GM18907 (cell line): ENCODE data around the gene KPNA6.
"Not testable (repeated sequence)": the region's sequence is repeated elsewhere in the genome, so short reads cannot be mapped to it uniquely, and the experiment has no call there.

ENCODE experiments used
- ATAC-seq: cut with Tn5 transposase; IDR thresholded peaks from one replicate; pipeline ENCODE4 v1.9.1; 2021; ENCODE audit warnings: mild to moderate bottlenecking, moderate library complexity; ENCODE audit not compliant: unreplicated experiment

KPNA6 gene

DNA sequence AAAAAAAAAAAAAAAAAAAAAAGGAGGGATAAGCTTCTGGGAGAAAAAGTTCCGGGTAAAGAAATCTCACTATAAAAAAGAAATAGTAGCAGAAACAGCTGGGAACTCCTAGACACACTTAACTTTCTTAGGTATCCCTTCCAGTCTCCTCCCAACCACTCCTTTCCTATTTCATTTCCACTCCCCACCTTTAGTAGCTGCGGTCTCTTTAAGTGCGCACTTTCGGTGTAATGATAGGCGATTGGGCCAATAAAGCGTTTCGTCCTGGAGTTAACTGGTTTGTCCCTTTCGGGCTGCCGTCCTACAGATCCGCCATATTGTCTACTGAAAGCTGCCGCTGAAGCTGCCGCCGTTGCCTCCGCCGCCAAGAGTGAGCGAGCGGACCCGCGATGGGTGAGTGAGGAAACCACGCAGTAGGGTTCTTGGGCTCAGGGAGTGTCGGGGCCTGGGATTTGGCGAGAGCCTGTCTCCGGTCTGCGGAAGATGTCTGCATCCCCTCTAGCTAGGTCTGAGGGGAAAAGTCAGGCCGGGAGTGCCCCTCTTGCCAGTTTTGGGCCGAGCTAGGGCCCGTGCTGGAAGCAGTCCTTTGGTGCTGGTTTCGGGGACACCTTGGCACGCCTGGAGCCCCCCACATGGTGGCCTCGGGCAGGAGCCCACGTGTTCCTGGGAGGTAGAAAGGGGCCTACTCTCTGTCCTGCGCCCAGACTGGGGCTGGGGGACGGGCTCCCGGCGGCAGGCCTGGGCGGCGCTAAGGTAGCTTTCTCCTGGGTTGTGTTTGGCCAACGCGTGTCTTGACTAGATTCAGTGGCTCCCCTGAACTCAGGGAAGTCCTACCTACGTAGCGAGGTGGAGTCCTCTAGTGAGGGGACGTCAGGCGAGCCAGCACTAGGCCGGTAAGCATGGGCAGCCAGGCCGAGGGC, at the start of gene KPNA6:
KPNA6 (plus strand) TSS at position 315 of the 920 bp plus-strand sequence; CDS start at position 390, 75 bp downstream.
- ATAC-seq: peak; percentile 69

GRCh38 chr1:32060914-32061313, 46.9 kb upstream of the KPNA6 start:
- ATAC-seq: no peak

- ATAC-seq: no peak
Measured at GRCh38 chr1:32062867-32063230, 45.0 kb upstream of the KPNA6 start.

GRCh38 chr1:32063261-32063681, 44.6 kb upstream of the KPNA6 start:
- no peak for ATAC-seq

DNA sequence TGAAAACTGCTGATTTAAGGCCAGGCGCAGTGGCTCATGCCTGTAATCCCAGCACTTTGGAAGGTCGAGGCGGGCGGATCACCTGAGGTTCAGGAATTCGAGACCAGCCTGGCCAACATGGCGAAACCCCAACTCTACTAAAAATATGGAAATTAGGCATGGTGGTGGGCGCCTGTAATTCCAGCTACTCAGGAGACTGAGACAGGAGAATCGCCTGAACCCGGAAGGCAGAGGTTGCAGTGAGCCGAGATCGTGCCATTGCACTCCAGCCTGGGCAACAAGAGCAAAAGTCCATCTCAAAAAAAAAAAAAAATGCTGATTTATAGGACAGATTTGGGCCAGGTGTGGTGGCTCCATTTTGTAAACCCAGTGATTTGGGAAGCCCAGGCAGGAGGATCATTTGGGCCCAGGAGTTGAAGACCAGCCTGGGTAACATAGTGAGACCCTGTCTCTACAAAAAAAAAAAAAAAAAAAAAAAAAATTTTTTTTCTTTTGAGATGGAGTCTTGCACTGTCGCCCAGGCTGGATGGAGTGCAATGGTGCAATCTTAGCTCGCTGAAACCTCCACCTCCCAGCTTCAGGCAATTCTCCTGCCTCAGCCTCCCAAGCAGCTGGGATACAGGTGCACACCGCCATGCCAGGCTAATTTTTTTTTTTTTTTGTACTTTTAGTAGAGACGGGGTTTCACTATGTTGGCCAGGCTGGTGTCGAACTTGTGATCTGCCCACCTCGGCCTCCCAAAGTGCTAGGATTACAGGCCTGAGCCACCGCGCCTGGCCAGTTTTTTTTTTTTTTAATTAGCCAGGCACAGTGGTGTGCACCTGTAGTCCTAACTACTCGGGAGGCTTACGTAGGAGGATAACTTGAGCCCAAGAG, 42.0 kb upstream of the KPNA6 start:
- ATAC-seq: not testable (repeated sequence)

- ATAC-seq: no peak
Measured at GRCh38 chr1:32066489-32066873, 41.4 kb upstream of the KPNA6 start.

DNA sequence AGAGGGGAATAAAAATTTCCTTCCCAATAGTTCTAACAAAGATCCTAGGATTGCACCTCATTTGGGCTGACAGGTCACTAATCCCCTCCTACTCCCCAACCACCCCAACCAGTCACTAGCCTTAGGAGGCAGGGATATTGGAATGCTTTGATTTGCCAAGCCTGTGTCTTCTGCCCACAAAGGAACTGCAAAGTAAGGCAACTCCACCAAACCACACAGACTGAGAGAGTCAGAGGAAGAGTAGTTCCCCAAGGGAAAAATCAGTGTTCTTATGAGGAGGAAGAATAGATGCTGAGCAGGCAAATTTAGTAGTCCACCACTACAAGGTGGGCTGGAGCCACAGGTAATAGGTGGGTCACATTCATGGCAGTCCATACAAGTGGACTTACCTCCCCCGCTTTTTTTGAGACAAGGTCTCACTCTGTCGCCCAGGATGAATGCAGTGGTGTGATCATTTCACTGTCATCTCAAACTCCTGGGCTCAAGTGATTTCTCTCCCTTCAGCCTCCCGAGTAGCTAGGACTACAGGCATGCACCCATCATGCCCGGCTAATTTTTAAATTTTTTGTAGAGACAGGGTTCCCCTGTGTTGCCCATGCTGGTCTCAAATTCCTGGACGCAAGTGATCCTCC, 38.8 kb upstream of the KPNA6 start:
- no peak for ATAC-seq

GRCh38 chr1:32071758-32072621, 35.9 kb upstream of the KPNA6 start:
- ATAC-seq: no peak

DNA sequence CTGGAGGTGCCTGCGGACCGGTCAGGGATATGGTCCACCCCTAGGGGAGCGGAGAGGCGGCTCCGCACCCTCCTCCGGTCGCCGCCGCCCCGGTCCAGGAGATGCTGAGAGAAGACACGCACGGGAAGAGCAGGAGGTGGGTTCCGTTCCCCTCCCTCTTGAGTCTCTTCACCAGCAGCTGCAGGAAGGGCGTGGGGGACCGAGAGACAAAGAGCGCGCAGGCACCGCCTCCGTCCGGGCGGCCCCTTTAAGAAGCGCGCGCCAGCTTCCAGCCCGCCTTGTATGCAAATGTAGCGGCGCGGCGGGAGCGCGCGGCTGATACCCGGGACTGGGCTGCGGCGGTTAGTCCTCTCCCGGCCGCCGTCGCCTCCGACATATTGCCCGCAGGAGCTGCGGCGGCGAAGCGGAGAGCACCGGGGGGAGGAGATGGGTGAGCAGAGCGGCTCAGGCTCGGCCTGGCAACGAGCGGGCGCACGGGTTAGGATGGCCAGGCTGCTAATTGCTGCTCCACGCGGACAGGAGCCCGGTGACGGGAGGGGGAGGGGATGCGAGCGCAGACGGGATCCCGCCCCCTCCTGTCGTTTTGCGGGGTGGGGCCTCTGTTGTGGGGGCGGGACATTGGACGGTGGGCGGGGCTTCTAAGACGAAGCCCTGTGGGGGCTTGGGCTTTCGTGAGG, 35.1 kb upstream of the KPNA6 start, which contains the start of gene TMEM39B:
TMEM39B (plus strand) TSS at position 318 of the 677 bp plus-strand sequence; CDS start at position 427, 109 bp downstream.
- ATAC-seq: peak; percentile 84

DNA sequence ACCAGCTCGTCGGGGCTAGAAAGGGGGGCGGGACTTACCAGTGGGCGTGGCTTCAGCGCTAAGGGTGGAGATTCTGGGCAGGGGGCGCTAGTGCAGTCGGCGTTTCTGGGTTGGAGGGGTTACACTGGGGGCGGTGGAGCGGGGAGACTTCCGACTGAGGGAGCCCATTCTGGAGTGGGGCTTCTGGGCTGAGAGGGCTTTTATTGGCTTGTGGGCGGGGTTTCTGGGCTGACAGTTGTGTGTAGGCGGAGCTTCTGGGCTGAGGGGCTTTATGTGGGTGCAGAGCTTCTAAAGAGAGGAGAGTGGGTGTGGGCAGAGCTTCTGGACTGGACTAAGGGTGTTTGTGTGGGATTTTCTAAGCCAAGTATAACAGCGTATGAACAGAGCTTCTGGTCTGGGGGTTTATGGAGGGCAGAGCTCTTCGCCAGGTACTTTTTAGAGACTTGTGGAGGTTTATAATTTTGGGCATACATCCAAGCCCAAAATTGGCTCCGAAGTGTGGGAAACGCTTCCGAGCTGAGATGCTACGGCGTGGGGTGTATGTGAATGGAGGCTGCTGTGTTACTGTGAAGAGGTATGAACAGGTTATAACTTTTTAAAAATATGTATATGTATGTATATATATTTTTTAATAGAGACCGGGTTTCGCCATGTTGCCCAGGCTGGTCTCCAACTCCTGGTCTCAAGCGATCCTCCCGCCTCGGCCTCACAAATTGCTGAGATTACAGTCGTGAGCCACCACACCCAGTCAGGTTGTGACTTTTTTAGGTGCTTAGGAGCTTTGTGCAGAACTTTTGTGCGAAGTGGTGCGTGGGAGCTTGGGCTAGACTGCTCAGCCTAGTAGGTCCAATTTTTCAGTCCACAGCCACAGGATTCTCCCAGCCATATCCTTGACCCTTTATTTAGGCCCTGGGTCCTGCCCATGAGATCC, 34.3 kb upstream of the KPNA6 start:
- ATAC-seq: peak; percentile 18

DNA sequence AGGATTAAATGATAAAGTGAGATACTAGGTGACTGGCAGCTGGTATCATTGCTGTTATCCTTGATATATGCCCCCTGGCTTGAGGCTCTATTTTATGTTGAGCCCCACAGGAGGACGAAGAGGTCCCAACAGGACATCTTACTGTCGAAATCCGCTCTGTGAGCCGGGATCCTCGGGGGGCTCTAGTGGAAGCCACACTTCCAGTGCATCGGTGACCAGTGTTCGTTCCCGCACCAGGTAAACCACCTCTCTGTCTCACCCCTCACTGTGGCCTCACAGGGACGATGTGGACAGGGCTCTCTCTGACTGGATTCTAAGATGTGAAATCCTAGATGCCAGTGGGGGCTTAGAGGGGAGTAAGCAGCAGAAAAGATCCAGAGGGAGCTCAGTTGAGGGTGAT, 33.0 kb upstream of the KPNA6 start:
- ATAC-seq: no peak

GRCh38 chr1:32077451-32077850, 30.4 kb upstream of the KPNA6 start:
- no peak for ATAC-seq

DNA sequence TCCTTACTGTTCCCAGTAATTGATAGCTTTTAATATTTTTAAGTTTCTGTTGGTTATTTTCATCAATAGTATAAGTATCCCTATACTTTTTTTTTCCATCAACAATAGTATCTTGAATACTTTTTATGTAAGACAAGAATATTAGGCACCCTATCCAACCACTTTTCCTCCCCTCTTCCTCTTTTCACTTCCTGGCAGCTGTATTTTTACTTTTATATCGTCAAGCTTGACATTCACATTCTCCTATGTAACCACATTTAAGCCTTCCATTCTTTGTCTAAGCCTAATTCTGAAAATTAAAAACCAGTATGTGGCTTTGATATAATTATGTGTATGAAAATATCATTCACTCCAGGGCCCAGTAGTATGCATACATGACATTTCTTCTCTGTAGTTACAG, 25.8 kb upstream of the KPNA6 start:
- ATAC-seq: no peak

DNA sequence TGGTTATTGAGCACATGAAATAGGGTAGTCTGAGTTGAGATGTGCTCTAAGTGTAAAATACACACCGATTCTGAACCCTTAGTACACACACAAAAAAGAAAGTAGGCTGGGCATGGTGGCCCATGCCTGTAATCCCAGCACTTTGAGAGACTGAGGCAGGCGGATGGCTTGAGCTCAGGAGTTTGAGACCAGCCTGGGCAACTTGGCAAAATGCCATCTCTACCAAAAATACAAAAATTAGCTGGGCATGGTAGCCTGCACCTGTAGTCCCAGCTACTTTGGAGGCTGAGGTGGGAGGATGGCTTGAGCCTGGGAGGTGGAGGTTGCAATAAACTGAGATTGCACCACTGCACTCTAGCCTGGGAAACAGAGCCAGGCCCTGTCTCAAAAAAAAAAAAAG, 21.5 kb upstream of the KPNA6 start:
- not testable (repeated sequence) for ATAC-seq

GRCh38 chr1:32091176-32091575, 16.7 kb upstream of the KPNA6 start:
- no peak for ATAC-seq

DNA sequence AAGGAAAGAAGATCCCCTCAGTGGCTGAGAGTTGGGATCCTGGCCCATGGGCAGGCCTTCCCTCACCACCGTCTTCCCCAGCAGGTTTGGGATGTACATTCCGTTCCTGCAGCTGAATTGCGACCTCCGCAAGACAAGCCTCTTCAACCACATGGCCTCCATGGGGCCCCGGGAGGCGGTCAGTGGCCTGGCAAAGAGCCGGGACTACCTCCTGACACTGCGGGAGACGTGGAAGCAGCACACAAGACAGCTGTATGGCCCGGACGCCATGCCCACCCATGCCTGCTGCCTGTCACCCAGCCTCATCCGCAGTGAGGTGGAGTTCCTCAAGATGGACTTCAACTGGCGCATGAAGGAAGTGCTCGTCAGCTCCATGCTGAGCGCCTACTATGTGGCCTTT, 16.3 kb upstream of the KPNA6 start:
- ATAC-seq: no peak

DNA sequence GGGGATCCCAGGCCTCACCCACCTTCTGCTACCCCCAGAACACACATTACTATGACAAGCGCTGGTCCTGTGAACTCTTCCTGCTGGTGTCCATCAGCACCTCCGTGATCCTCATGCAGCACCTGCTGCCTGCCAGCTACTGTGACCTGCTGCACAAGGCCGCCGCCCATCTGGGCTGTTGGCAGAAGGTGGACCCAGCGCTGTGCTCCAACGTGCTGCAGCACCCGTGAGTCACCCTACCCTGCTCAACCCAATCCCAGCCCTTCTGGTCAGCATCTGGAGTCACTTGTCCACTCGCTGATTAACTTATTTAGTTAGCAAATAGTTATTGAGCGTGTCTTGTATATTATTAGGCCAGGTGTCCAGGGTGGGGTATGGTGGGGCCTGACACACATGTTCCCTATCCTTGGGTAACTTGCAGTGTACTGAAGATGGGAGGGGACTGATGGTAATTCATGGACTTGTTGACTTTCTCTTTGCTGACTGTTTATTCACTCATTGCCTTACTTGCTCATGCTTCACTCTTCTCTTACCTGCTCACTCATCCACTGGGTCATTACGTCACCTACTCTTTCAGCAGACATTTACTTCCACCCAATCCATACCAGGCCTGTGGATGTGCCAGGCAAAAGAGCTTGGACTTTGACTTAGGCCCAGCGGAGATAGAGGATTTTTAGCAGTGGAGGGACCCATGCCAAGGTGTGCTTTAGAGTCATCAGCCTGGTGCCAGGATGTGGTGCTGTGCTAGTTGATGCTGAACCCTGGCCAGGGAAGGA, 12.9 kb upstream of the KPNA6 start:
- no peak for ATAC-seq

GRCh38 chr1:32099426-32099825, 8.4 kb upstream of the KPNA6 start:
- ATAC-seq: no peak
